Endothelial cell of umbilical vein (primary cell): ENCODE results near the gene CAMSAP3.

Source experiments
- CTCF ChIP-seq, 2 donors: IDR thresholded peaks; 1 replicate in 1 of 2; 2 replicates in 1 of 2; pipeline ENCODE4 v1.5.1; 2011; ENCODE audit warnings: low read length in 2 of 2, mild to moderate bottlenecking in 2 of 2, moderate library complexity in 2 of 2, control low read depth in 1 of 2, inconsistent platforms in 1 of 2, low read depth in 1 of 2; ENCODE audit not compliant: insufficient read depth in 1 of 2; ENCODE audit errors: extremely low read depth in 1 of 2
- EZH2 ChIP-seq: IDR thresholded peaks from 2 replicates; pipeline ENCODE4 v1.6.1; 2012; ENCODE audit warnings: borderline replicate concordance, low read depth, mild to moderate bottlenecking, moderate library complexity, low read length, inconsistent platforms; ENCODE audit not compliant: severe bottlenecking
- FOS ChIP-seq: IDR thresholded peaks from 2 replicates; pipeline ENCODE4 v1.6.1; 2011; ENCODE audit warnings: mild to moderate bottlenecking, low read length, moderate library complexity, borderline replicate concordance; ENCODE audit not compliant: insufficient read depth
- GATA2 ChIP-seq: IDR thresholded peaks from 2 replicates; pipeline ENCODE4 v1.7.0; 2011; ENCODE audit warnings: low read depth, mild to moderate bottlenecking, moderate library complexity, mixed read lengths, low read length; ENCODE audit not compliant: insufficient read length, insufficient read depth
- MAX ChIP-seq: IDR thresholded peaks from 2 replicates; pipeline ENCODE4 v1.6.1; 2011; ENCODE audit not compliant: insufficient read depth, insufficient read length
- MYC ChIP-seq: IDR thresholded peaks from one replicate; pipeline ENCODE4 v1.6.1; 2011; ENCODE audit warnings: mild to moderate bottlenecking, low read depth, low read length
- POLR2A ChIP-seq: IDR thresholded peaks from 2 replicates; pipeline ENCODE4 v1.6.1; 2012; ENCODE audit warnings: low read depth, mild to moderate bottlenecking, control low read depth, low read length
- POLR2AphosphoS5 ChIP-seq: IDR thresholded peaks from 2 replicates; pipeline ENCODE4 v1.6.1; 2012; ENCODE audit warnings: low read depth, mild to moderate bottlenecking, control low read depth, low read length, moderate library complexity; ENCODE audit not compliant: insufficient read depth

- TF ChIP-seq CTCF (IDR thresholded peaks at IDR 0.05; ENCODE audit: extremely low read depth in 1 of 2, insufficient read depth in 1 of 2, low read depth in 1 of 2, low read length in 2 of 2) (no peak), EZH2 (no peak), MAX (no peak), POLR2AphosphoS5 (no peak), POLR2A (no peak), FOS (no peak), GATA2 (no peak), MYC (no peak)
Measured at GRCh38 chr19:7625763-7626372, 30.2 kb downstream of the CAMSAP3 start.
